ENCODE data around the gene MLXIP.

- TF ChIP-seq POLR2A (IDR thresholded peaks at IDR 0.05), result no peak
- TF ChIP-seq CTCF (IDR thresholded peaks at IDR 0.05), result no peak
- no peak for TF ChIP-seq EP300 (IDR thresholded peaks at IDR 0.05)
Observed at GRCh38 chr12:122135437-122136031, 57.0 kb downstream of the MLXIP start.

All from ovary (tissue), 3 donors.